ENCODE results near the gene DRC7. TPM values are rescaled to one million over a fixed set of nuclear protein-coding genes. Genes with fewer than 3 reads are reported as not detected.

Gene DRC7
- total RNA-seq, 2 donors from 2014 or later = not detected

DNA sequence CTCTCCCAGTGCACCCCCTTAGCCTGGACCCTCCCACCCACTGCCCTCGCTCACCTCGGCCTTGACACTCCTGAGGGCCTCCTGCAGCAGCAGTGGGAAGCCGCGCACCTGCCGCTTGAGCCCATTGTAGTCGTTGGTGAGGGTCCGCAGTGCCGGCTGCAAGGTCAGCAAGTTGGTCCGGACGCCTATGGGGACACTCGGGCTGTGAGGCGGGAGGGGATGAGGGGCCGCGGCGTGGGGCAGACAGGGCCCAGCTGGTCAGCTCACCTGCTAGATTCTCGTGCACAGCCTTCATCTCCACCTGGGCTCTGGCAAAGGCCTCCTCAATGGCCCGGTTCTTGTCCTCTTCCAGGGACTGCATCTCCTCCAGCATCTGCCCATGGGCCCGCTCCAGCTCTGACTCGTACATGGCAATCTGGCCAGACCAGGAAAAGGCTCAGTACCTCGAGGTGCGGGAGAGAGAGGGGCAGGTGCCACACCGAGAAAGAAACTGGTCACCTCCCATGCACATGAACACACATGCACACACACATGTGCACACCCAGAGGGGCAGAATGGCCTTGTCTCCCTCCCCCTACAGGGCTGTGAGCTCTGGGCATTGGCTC is 75.0 kb downstream of the DRC7 start:
- H3K4me3 ChIP-seq = no peak overlapping the region
- H3K27ac ChIP-seq = no peak overlapping the region
- TF ChIP-seq, protein P1, sequence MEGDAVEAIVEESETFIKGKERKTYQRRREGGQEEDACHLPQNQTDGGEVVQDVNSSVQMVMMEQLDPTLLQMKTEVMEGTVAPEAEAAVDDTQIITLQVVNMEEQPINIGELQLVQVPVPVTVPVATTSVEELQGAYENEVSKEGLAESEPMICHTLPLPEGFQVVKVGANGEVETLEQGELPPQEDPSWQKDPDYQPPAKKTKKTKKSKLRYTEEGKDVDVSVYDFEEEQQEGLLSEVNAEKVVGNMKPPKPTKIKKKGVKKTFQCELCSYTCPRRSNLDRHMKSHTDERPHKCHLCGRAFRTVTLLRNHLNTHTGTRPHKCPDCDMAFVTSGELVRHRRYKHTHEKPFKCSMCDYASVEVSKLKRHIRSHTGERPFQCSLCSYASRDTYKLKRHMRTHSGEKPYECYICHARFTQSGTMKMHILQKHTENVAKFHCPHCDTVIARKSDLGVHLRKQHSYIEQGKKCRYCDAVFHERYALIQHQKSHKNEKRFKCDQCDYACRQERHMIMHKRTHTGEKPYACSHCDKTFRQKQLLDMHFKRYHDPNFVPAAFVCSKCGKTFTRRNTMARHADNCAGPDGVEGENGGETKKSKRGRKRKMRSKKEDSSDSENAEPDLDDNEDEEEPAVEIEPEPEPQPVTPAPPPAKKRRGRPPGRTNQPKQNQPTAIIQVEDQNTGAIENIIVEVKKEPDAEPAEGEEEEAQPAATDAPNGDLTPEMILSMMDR (IDR thresholded peaks at IDR 0.05) = no peak
- H3K36me3 ChIP-seq = no peaks in the 10 kb centered on the region
- H3K9me3 ChIP-seq = no peaks in the 10 kb centered on the region
- intact Hi-C loops (cut with DNase I) = no loop called here
- DNase-seq = no peak
- no peaks in the 10 kb centered on the region for H3K4me1 ChIP-seq
- no peaks in the 10 kb centered on the region for H3K27me3 ChIP-seq
- no peak overlapping the region for H3K9ac ChIP-seq (ENCODE audit: low read depth in 2 of 2, low read length in 2 of 2)

DNA sequence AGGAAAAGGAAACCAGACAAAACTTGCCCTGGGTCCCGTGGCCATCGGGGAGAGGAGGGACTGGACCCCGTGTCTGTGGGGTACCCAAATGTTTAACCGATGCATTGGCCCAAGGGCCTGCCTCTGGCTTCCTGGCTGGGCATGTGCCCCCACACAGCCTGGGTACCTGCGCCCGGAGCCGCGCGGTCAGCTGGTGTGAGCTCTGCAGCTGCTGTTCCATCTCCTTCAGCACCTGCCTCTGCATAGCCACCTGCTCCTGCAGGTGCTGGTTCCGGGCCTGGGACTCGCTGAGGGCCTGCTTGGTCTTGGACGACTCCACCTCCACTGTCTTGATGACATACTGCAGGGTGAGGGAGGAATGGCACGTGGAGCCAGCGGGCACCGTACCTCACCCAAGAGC is 75.8 kb downstream of the DRC7 start:
- no peak for DNase-seq
- H3K27ac ChIP-seq = no peak overlapping the region
- no peaks in the 10 kb centered on the region for H3K36me3 ChIP-seq
- H3K27me3 ChIP-seq = no peaks in the 10 kb centered on the region
- no peaks in the 10 kb centered on the region for H3K9me3 ChIP-seq
- H3K4me1 ChIP-seq = no peaks in the 10 kb centered on the region
- no peak overlapping the region for H3K4me3 ChIP-seq
- intact Hi-C loops (cut with DNase I) = no loop called here
- TF ChIP-seq, protein P1 (IDR thresholded peaks at IDR 0.05) = no peak
- H3K9ac ChIP-seq (ENCODE audit: low read depth in 2 of 2, low read length in 2 of 2) = no peak overlapping the region

DNA sequence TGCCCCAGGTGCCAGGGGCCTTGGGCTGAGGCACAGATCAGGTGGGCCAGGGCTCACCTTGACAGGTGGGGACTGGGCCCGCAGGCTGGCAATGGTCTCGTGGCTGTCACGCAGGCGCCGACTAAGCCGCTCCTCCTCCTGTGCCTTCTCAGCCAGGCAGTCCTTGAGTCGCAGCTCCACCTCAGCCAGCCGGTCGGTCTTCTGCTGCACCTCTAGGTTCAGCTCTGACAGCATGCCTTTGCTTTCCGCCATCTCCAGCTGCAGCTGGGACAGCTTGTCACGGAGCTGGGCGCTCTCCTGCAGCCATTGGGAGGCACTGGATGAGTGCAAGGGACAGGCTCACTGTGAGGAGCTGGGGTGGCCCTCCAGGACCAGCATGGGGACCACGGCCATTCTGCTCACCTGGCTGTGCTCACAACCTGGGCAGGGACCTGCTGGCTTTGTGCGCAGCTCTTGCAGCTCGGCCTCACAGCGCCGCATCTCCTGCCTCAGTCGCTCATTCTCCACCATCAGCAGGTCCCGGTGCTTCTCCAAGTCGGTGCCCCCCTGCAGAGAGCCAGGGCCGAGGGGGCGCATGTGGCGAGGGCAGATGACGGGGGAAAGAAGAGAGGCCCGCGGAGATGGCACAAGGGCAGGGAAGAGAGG is 76.7 kb downstream of the DRC7 start:
- Histone ChIP-seq H3K27ac (no peak overlapping the region), H3K36me3 (no peaks in the 10 kb centered on the region), H3K4me1 (no peaks in the 10 kb centered on the region), H3K9me3 (no peaks in the 10 kb centered on the region), H3K27me3 (no peaks in the 10 kb centered on the region), H3K4me3 (no peak overlapping the region), H3K9ac (ENCODE audit: low read depth in 2 of 2, low read length in 2 of 2) (no peak overlapping the region)
- TF ChIP-seq, protein P1 (IDR thresholded peaks at IDR 0.05) = no peak
- intact Hi-C loops (cut with DNase I) = no loop called here
- DNase-seq = no peak

DNA sequence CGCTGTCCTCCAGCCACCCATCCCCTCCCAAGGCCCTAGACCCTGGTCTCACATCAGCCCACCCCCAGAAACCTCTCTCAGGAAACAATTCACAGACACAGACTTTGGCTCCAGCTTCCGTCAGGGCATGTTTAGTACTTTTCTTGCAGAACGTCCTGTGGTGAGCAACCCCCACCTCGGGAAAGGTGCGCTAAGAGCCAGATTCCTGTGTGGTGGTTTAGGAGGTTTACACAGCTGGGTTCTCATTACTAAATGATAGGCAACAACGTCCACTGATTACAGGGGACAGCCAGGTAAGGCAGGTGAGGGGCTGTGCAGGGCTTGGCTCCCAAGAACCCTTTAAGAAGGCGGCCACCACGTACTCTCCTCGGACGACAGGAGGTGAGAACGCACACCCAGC is 78.4 kb downstream of the DRC7 start:
- H3K36me3 ChIP-seq = no peaks in the 10 kb centered on the region
- H3K9me3 ChIP-seq = no peaks in the 10 kb centered on the region
- no peaks in the 10 kb centered on the region for H3K4me1 ChIP-seq
- H3K9ac ChIP-seq (ENCODE audit: low read depth in 2 of 2, low read length in 2 of 2) = no peak overlapping the region
- no peaks in the 10 kb centered on the region for H3K27me3 ChIP-seq
- TF ChIP-seq, protein P1 (IDR thresholded peaks at IDR 0.05) = no peak
- DNase-seq = no peak
- intact Hi-C loops (cut with DNase I) = no loop called here
- H3K4me3 ChIP-seq = no peak overlapping the region
- no peak overlapping the region for H3K27ac ChIP-seq

DNA sequence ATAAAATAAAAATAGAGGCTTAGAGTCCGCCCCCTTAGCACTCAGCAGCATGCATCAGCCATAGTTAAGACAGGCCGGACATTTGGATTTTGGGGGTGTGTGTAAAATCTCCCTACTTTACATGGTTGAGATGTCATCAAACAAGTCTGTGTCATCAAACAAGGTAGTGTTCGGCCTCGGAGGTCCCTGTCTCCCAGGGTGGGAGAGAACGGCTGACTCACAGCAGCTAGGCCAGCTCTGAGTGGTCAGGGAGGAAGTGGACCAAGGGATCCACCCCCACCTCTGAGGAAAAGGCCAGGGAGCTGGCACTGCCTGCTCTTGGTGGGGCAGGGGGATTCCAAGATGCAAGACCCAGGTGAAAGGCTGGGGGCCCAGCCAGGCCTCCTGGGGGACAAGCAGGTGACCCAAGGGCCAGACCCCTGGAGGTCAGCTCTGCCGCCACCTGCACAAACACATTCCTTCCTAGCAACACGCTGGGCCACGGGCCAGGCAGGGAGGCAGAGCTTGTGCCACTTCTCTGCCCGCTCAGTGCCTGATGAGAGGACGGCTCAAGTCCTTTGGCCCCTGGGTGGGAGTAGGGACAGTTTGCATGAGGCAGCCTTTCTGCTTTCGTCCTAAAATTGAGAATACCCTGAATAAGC is 79.2 kb downstream of the DRC7 start:
- Histone ChIP-seq H3K4me1 (no peaks in the 10 kb centered on the region), H3K36me3 (no peaks in the 10 kb centered on the region), H3K27ac (no peak overlapping the region), H3K27me3 (no peaks in the 10 kb centered on the region), H3K9ac (ENCODE audit: low read depth in 2 of 2, low read length in 2 of 2) (no peak overlapping the region), H3K9me3 (no peaks in the 10 kb centered on the region), H3K4me3 (no peak overlapping the region)
- no peak for DNase-seq
- TF ChIP-seq, protein P1 (IDR thresholded peaks at IDR 0.05) = no peak
- intact Hi-C loops (cut with DNase I) = no loop called here
